Breast epithelium (tissue), 4 donors: Measurements from ENCODE around the gene MLYCD. TPM values are rescaled to one million over a fixed set of nuclear protein-coding genes. Genes with fewer than 3 reads are reported as not detected.

Experiments
- DNase-seq, 2 donors: peaks; one replicate each; pipeline ENCODE4 v3.0.0-alpha.2; 2019; ENCODE audit warnings: low spot score in 2 of 2
- H3K27ac ChIP-seq, 2 donors: fragments of 200-600 bp; sonication (generic) in 1 of 2; one replicate each; pipeline ENCODE4 v1.5.1; 2016 to 2019; ENCODE audit warnings: mild to moderate bottlenecking in 1 of 2
- H3K27me3 ChIP-seq, 2 donors: fragments of 200-600 bp; sonication (generic) in 1 of 2; one replicate each; pipeline versions ENCODE4 v1.5.1 to v1.6.0; 2017 to 2019; ENCODE audit warnings: control low read depth in 1 of 2, mild to moderate bottlenecking in 1 of 2
- H3K36me3 ChIP-seq: fragments of 200-600 bp; one replicate; pipeline ENCODE4 v1.5.1; 2019
- H3K4me1 ChIP-seq, 2 donors: fragments of 200-600 bp; sonication (generic); one replicate each; pipeline ENCODE4 v1.5.1; 2016 to 2019; ENCODE audit warnings: control low read depth in 1 of 2
- H3K4me3 ChIP-seq, 3 donors: fragments of 200-600 bp; sonication (generic); 1 replicate in 2 of 3; 2 replicates in 1 of 3; pipeline ENCODE4 v1.5.1; 2016 to 2019; ENCODE audit warnings: mild to moderate bottlenecking in 3 of 3, moderate library complexity in 2 of 3
- H3K9me3 ChIP-seq, 2 donors: fragments of 200-600 bp; sonication (generic) in 1 of 2; one replicate each; pipeline ENCODE4 v1.5.1; 2016 to 2019; ENCODE audit warnings: control low read depth in 1 of 2
- POLR2A ChIP-seq: fragments of 450-650 bp; IDR thresholded peaks from one replicate; pipeline ENCODE4 v1.6.1; 2016; ENCODE audit warnings: antibody characterized with exemption, mild to moderate bottlenecking, moderate library complexity
- POLR2AphosphoS5 ChIP-seq, 3 donors: sonication (generic); formaldehyde crosslinking; IDR thresholded peaks; one replicate each; pipeline ENCODE4 v1.6.1; 2017; ENCODE audit warnings: antibody characterized with exemption in 3 of 3
- intact Hi-C: fragments of 100-400 bp; cut with DNase I; formaldehyde crosslinking; loops from one replicate; pipeline ENCODE4 v1.15.1; 2023; ENCODE audit warnings: low total_unique reads
- total RNA-seq, 3 donors: library from RNA; depleted of rRNA; stranded (reverse); fragments of >200 nt; gene quantifications; one replicate each; pipeline ENCODE4 v1.1.0, GENCODE V29; 2016
- TF ChIP-seq, protein P1 (sequence below), 3 donors: fragments of 450-650 bp; IDR thresholded peaks; one replicate each; pipeline ENCODE4 v1.5.1; 2016 to 2017; ENCODE audit warnings: antibody characterized with exemption in 3 of 3, mild to moderate bottlenecking in 3 of 3, moderate library complexity in 3 of 3

MLYCD gene
- total RNA-seq, 3 donors from 2014 or later, result 9.5 to 17.0 (median 12.1) TPM

GRCh38 chr16:83973077-83973476 is 74.2 kb downstream of the MLYCD start:
- no peaks in the 10 kb centered on the region for H3K4me1 ChIP-seq
- no peak overlapping the region for H3K4me3 ChIP-seq
- no peaks in the 10 kb centered on the region for H3K27me3 ChIP-seq
- intact Hi-C loops, result no loop called here
- H3K9me3 ChIP-seq, result peaks cover 0 to 1% of the 10 kb centered on the region in 2 donors
- H3K36me3 ChIP-seq, result no peaks in the 10 kb centered on the region
- DNase-seq, result no peak
- no peak overlapping the region for H3K27ac ChIP-seq
- no peak for TF ChIP-seq POLR2A
- no peak for TF ChIP-seq POLR2AphosphoS5 (IDR thresholded peaks at IDR 0.05)
- TF ChIP-seq, protein P1, sequence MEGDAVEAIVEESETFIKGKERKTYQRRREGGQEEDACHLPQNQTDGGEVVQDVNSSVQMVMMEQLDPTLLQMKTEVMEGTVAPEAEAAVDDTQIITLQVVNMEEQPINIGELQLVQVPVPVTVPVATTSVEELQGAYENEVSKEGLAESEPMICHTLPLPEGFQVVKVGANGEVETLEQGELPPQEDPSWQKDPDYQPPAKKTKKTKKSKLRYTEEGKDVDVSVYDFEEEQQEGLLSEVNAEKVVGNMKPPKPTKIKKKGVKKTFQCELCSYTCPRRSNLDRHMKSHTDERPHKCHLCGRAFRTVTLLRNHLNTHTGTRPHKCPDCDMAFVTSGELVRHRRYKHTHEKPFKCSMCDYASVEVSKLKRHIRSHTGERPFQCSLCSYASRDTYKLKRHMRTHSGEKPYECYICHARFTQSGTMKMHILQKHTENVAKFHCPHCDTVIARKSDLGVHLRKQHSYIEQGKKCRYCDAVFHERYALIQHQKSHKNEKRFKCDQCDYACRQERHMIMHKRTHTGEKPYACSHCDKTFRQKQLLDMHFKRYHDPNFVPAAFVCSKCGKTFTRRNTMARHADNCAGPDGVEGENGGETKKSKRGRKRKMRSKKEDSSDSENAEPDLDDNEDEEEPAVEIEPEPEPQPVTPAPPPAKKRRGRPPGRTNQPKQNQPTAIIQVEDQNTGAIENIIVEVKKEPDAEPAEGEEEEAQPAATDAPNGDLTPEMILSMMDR (IDR thresholded peaks at IDR 0.05), result no peak

DNA sequence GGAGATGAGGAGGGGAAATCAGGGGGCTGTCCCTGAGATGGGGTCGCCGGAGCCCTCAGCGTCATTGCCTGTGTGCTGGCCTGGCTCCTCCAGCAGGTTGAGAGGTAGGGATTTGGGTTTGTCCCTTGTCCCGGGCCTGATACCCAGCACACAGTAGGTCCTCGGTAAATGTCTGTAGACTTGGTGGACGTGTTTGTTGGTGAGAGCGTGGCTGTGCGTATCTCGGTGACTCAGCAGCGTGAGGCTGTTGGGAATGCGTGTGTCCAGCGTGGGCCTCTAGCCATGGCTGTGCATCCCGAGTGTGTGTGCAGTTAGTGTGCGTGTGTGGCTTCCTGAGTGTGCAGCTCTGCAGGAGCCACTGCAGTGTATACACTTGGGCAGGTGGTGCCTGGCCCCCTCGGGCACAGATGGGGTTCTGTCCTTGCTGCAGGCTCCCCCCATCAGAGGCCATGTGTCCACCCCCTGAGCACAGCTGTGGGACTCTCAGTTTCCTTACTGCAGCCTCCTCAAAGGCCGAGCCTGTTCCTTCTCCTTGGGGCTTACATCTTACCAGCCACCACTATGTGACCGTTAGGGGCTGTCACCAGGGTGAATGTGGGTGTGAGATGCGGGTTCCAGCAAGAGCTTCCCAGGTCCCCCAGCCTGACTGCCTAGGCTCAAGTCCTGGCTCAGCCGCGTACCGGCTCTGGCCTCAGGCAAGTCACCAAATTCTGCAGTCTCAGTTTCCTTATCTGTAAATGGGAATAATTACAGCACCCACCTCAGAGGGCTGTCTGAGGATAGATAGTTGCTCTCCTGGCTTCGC is 74.9 kb downstream of the MLYCD start:
- Histone ChIP-seq H3K36me3 (no peaks in the 10 kb centered on the region), H3K4me1 (no peaks in the 10 kb centered on the region), H3K27me3 (no peaks in the 10 kb centered on the region), H3K9me3 (peaks cover 0 to 7% of the 10 kb centered on the region in 2 donors), H3K4me3 (no peak overlapping the region), H3K27ac (no peak overlapping the region)
- DNase-seq, result no peak
- no peak for TF ChIP-seq POLR2A
- TF ChIP-seq, protein P1 (IDR thresholded peaks at IDR 0.05), result no peak
- TF ChIP-seq POLR2AphosphoS5 (IDR thresholded peaks at IDR 0.05), result no peak
- intact Hi-C loops, result no loop called here

DNA sequence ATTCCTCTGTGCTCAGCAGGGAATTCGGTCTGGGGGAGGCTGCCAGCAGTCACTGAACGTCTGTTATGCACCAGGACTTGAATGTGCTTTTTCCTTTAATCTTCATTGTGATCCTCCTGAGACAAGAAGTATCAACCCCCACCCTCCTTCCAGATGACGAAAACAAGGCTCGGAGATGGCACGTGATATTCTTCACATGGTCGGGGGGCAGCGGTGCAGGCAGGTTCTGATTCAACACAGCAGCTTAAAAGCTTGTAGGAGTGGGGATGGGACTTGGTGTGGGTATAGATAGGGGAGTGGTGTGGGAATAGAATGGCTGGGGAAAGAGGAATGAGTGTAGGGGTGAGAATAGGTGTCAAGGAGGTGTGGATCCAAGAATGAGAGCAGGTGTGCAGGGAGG is 75.6 kb downstream of the MLYCD start:
- Histone ChIP-seq H3K4me3 (no peak overlapping the region), H3K36me3 (no peaks in the 10 kb centered on the region), H3K4me1 (no peaks in the 10 kb centered on the region), H3K9me3 (peaks cover 0 to 7% of the 10 kb centered on the region in 2 donors), H3K27me3 (no peaks in the 10 kb centered on the region), H3K27ac (no peak overlapping the region)
- intact Hi-C loops, result no loop called here
- TF ChIP-seq POLR2A (no peak), POLR2AphosphoS5 (IDR thresholded peaks at IDR 0.05) (no peak)
- TF ChIP-seq, protein P1 (IDR thresholded peaks at IDR 0.05), result no peak
- DNase-seq, result no peak

GRCh38 chr16:83975590-83976260 is 76.8 kb downstream of the MLYCD start:
- H3K27me3 ChIP-seq, result no peaks in the 10 kb centered on the region
- peaks cover 0 to 7% of the 10 kb centered on the region in 2 donors for H3K9me3 ChIP-seq
- H3K36me3 ChIP-seq, result no peaks in the 10 kb centered on the region
- intact Hi-C loops, result no loop called here
- no peak overlapping the region for H3K27ac ChIP-seq
- DNase-seq, result no peak
- H3K4me3 ChIP-seq, result no peak overlapping the region
- no peak for TF ChIP-seq POLR2A
- TF ChIP-seq POLR2AphosphoS5 (IDR thresholded peaks at IDR 0.05), result no peak
- TF ChIP-seq, protein P1 (IDR thresholded peaks at IDR 0.05), result no peak
- no peaks in the 10 kb centered on the region for H3K4me1 ChIP-seq

Other genes with a start within 250 kb of the MLYCD start
- 10 to 100 TPM; 20.2 to 34.7 (median 29.7) TPM for gene HSBP1, start 91.1 kb upstream of the MLYCD start, total RNA-seq
- 1 to 10 TPM; 3.0 to 3.5 (median 3.3) TPM for gene OSGIN1, start 54.1 kb downstream of the MLYCD start, total RNA-seq
- gene NECAB2, start 69.1 kb downstream of the MLYCD start, total RNA-seq, result 1 to 10 TPM in 1 of 3 donors, not detected in 2; 1.5 TPM
- not detected for gene SLC38A8, start 143.7 kb downstream of the MLYCD start, total RNA-seq
- gene MBTPS1, start 217.8 kb downstream of the MLYCD start, total RNA-seq, result 100 to 1,000 TPM in 2 of 3 donors, 10 to 100 TPM in 1; 95.4 to 142 (median 121) TPM
- 10 to 100 TPM; 17.0 to 25.8 (median 21.0) TPM for gene HSDL1, start 246.1 kb downstream of the MLYCD start, total RNA-seq
- gene DNAAF1, start 246.2 kb downstream of the MLYCD start, total RNA-seq, result 1 to 10 TPM in 2 of 3 donors, not detected in 1; 1.2 to 9.5 TPM